Measurements from ENCODE around the gene CCDC197. TPM values are rescaled to one million over a fixed set of nuclear protein-coding genes. Genes with fewer than 3 reads are reported as not detected.
A peak's percentile ranks its signal among the peaks of the same experiment; 100 is the strongest.

The CCDC197 gene
- total RNA-seq, 2 donors from 2014 or later = not detected

DNA sequence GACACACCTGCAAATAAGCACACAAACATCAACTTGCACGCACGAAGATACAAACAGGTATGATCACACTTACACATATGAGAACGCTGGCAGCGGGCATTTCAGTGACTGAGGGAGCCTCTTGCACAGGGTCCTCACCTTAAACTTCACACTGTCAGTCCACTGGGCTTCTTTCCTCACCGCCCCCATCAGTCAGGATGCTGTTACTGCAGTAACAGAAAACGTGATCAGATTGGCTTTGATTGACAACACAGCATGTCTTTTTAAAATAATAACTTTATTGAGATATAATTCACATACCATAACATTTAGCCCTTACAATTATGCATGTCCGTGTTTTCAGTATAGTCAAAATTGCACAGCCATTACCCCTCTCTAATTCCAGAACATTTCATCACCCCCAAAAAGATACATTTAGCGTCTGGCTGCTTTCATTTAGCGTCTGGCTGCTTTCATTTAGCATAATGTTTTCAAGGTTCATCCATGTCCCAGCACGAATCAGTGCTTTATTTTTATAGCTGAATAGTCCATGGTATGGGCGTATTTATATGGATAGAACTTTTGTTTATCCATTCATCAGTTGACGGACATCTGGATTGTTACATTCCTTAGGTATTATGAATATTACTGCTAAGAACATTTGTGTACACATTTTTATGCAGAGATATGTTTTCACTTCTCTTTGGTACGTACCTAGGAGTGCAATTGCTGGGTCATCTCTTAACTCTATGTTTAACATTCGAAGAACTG lies 8.4 kb downstream of the CCDC197 start:
- no peaks in the 10 kb centered on the region for H3K27me3 ChIP-seq
- DNase-seq (no peak), ATAC-seq (no peak)
- no peak overlapping the region for H3K4me3 ChIP-seq
- H3K27ac ChIP-seq = no peak overlapping the region
- H3K36me3 ChIP-seq (replicated peaks in 1 of 2; ENCODE audit: insufficient read depth in 1 of 2, low read depth in 2 of 2) = no peaks in the 10 kb centered on the region
- H3K9me3 ChIP-seq = no peaks in the 10 kb centered on the region
- H3K4me1 ChIP-seq = no peaks in the 10 kb centered on the region
- intact Hi-C loops (cut with DNase I) = no loop called here
- no peak for TF ChIP-seq POLR2A (IDR thresholded peaks at IDR 0.05)
- TF ChIP-seq, protein P1, sequence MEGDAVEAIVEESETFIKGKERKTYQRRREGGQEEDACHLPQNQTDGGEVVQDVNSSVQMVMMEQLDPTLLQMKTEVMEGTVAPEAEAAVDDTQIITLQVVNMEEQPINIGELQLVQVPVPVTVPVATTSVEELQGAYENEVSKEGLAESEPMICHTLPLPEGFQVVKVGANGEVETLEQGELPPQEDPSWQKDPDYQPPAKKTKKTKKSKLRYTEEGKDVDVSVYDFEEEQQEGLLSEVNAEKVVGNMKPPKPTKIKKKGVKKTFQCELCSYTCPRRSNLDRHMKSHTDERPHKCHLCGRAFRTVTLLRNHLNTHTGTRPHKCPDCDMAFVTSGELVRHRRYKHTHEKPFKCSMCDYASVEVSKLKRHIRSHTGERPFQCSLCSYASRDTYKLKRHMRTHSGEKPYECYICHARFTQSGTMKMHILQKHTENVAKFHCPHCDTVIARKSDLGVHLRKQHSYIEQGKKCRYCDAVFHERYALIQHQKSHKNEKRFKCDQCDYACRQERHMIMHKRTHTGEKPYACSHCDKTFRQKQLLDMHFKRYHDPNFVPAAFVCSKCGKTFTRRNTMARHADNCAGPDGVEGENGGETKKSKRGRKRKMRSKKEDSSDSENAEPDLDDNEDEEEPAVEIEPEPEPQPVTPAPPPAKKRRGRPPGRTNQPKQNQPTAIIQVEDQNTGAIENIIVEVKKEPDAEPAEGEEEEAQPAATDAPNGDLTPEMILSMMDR (IDR thresholded peaks at IDR 0.05) = peak in 2 of 7 experiments; percentile 13 to 16
- WGBS, 2 donors = 40 to 41% methylated on average over 14 of the region's 14 CpGs

DNA sequence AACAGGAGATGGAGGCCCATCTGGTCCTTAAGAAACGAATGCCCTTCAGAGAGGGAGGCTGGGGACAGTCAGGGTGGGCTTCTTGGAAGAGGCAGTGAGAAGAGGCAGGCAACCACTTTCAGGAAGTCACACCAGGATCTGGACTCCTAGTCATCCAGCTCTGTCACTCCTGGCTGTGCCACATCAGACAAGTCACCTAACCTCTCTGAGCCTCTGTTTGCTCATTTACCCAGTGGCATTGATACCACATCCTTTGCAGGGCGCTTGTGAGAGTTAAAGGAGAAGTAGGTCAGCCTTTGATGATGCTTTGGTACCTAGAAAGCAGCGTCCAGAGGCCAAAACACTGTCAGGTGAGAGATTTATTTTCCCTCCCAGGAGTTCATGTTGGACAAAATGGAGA lies 11.1 kb downstream of the CCDC197 start:
- no peaks in the 10 kb centered on the region for H3K9me3 ChIP-seq
- DNase-seq (no peak), ATAC-seq (no peak)
- WGBS, 2 donors = 65 to 92% methylated on average over 3 of the region's 3 CpGs
- no peak for TF ChIP-seq POLR2A (IDR thresholded peaks at IDR 0.05)
- TF ChIP-seq, protein P1 (IDR thresholded peaks at IDR 0.05) = no peak
- no peaks in the 10 kb centered on the region for H3K27me3 ChIP-seq
- H3K36me3 ChIP-seq (replicated peaks in 1 of 2; ENCODE audit: insufficient read depth in 1 of 2, low read depth in 2 of 2) = no peaks in the 10 kb centered on the region
- H3K4me3 ChIP-seq = no peak overlapping the region
- H3K4me1 ChIP-seq = no peaks in the 10 kb centered on the region
- H3K27ac ChIP-seq = no peak overlapping the region
- intact Hi-C loops (cut with DNase I) = no loop called here

DNA sequence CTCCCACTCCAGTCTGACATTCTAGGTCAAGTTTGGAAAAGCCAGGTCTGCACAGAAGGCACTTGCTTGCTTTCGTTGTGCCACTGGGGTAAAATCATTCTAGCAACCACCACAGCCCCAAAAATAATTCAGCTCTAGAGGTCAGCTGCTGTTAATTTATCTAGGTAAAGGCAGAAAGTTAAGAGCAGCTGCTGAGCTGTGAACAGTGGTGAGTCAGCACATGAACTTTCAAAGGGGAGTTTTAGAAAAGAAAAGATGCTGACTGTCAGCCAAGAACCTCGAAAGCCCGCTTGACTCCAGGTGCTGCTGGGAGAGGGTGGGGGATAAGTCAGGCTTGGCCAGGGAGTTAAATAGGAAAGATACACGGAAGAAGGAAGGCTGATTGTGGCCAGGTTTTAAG lies 12.7 kb downstream of the CCDC197 start:
- ATAC-seq (no peak), DNase-seq (no peak)
- 21 to 35% methylated on average over 4 of the region's 4 CpGs for WGBS, 2 donors
- Histone ChIP-seq H3K4me3 (no peak overlapping the region), H3K9me3 (no peaks in the 10 kb centered on the region), H3K27me3 (no peaks in the 10 kb centered on the region), H3K36me3 (replicated peaks in 1 of 2; ENCODE audit: insufficient read depth in 1 of 2, low read depth in 2 of 2) (no peaks in the 10 kb centered on the region), H3K27ac (no peak overlapping the region), H3K4me1 (no peaks in the 10 kb centered on the region)
- no peak for TF ChIP-seq POLR2A (IDR thresholded peaks at IDR 0.05)
- TF ChIP-seq, protein P1 (IDR thresholded peaks at IDR 0.05) = no peak
- intact Hi-C loops (cut with DNase I) = no loop called here

DNA sequence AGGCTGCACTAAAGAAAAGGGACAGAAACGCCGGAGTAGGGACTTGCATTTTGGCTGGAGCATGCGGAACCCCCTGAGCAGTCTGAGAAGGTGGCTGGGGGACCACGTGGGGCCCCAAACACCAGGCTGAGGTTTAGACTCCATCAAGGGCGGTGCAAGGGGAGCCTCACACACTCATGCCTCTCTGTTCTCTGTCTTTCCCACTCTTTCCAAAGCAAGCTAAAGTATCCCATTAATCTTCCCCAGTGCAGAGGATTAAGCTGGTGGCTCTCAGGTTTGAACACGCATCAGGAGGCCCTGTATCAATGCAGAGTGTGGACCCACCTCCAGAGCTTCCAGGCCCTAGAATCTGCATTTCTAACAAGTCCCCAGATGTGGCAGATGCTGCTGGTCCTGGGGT lies 13.5 kb downstream of the CCDC197 start:
- 84 to 85% methylated on average over 6 of the region's 6 CpGs for WGBS, 2 donors
- H3K27ac ChIP-seq = no peak overlapping the region
- H3K36me3 ChIP-seq (replicated peaks in 1 of 2; ENCODE audit: insufficient read depth in 1 of 2, low read depth in 2 of 2) = no peaks in the 10 kb centered on the region
- H3K4me1 ChIP-seq = no peaks in the 10 kb centered on the region
- ATAC-seq (no peak), DNase-seq (no peak)
- no peaks in the 10 kb centered on the region for H3K9me3 ChIP-seq
- no peak overlapping the region for H3K4me3 ChIP-seq
- intact Hi-C loops (cut with DNase I) = no loop called here
- H3K27me3 ChIP-seq = no peaks in the 10 kb centered on the region
- TF ChIP-seq POLR2A (IDR thresholded peaks at IDR 0.05) = no peak
- TF ChIP-seq, protein P1 (IDR thresholded peaks at IDR 0.05) = no peak

DNA sequence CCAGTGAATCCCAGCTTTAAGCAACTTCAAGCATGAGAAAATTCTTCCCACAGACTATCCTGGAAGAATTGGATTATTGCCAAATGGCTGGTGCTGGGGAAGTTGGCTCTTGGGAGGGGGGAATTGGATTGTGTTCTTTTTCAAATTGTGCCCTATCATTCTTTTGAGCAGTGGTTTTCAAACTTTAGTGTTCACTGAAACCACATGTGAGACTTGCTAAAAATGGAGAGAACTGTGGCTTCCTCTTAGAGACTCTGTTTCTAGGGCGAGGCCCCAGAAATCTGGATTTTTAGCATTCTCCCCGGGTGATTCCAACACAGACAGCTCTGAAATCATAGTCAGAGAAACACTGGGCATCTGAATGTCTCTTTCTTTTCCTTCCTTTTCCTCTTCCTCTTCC lies 14.7 kb downstream of the CCDC197 start:
- H3K27me3 ChIP-seq = no peaks in the 10 kb centered on the region
- 69 to 76% methylated on average over 2 of the region's 2 CpGs for WGBS, 2 donors
- ATAC-seq = no peak
- H3K4me3 ChIP-seq = no peak overlapping the region
- no peaks in the 10 kb centered on the region for H3K9me3 ChIP-seq
- H3K4me1 ChIP-seq = no peaks in the 10 kb centered on the region
- DNase-seq = no peak
- TF ChIP-seq POLR2A (IDR thresholded peaks at IDR 0.05) = no peak
- TF ChIP-seq, protein P1 (IDR thresholded peaks at IDR 0.05) = no peak
- intact Hi-C loops (cut with DNase I) = no loop called here
- no peaks in the 10 kb centered on the region for H3K36me3 ChIP-seq (replicated peaks in 1 of 2; ENCODE audit: insufficient read depth in 1 of 2, low read depth in 2 of 2)
- H3K27ac ChIP-seq = no peak overlapping the region

All from body of pancreas (tissue), 4 donors.